HG02884 (cell line): ENCODE measurements around the gene WDFY1.
A peak's percentile ranks its signal among the peaks of the same experiment; 100 is the strongest.
"Not testable (repeated sequence)": the region's sequence is repeated elsewhere in the genome, so short reads cannot be mapped to it uniquely, and the experiment has no call there.

Experiments used
- ATAC-seq: cut with Tn5 transposase; IDR thresholded peaks from one replicate; pipeline ENCODE4 v1.9.1; 2021; ENCODE audit warnings: mild to moderate bottlenecking, moderate library complexity; ENCODE audit not compliant: unreplicated experiment

The WDFY1 gene

DNA sequence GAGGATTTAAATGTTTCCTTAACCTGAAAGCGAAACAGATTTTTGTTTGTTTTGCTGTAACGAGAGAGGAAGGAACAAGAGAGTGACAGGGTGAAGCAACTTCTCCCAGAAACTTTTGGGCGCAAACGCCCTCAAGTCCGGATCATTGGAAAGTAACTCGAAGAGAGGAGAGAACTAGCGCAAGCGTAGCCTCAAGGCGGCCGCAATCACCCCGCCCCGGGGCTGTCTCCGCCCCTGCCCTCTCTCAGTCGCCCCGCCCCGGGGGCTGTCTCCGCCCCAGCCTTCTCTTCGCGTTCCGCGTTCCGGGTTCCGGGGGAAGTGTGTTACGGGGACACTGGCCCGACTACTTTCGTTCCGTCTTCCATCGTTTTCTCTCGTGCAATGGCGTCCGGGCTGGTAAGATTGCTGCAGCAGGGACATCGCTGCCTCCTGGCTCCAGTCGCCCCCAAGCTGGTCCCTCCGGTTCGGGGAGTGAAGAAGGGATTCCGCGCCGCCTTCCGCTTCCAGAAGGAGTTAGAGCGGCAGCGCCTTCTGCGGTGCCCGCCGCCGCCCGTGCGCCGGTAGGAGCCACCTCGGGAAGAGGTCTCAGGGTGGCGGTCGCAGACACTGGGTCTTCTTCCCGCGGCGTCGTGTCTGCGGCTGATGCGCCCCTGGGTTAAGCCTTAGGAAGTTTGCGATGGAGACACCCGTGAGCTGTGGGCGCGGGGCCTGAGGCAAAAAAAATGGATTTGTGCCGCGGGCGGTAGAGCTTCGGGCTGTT is 12.1 kb upstream of the WDFY1 start, which contains the start of gene MRPL44:
MRPL44 (plus strand) TSS at position 372 of the 760 bp plus-strand sequence; CDS start at position 382, 10 bp downstream.
- peak; percentile 84 for ATAC-seq

DNA sequence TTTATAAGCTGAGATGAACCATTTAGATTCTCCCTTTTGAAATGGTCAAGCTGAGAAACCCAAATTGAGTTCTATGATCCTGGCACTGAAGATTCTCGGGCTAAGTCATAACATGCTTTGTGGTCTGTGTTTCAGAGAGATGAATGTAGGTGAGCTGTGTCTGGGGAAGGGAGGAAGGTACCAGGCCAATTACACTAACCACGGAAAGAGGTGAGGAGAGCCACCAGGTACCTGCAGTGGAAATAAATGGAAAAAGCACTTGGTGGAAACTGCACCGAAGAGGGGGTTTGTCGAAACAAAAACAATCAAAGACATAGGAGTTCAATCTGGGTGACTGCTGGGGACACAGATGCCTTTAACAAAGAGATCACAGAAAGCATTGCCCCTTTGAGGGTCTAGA is 11.2 kb upstream of the WDFY1 start:
- peak; percentile 21 for ATAC-seq

DNA sequence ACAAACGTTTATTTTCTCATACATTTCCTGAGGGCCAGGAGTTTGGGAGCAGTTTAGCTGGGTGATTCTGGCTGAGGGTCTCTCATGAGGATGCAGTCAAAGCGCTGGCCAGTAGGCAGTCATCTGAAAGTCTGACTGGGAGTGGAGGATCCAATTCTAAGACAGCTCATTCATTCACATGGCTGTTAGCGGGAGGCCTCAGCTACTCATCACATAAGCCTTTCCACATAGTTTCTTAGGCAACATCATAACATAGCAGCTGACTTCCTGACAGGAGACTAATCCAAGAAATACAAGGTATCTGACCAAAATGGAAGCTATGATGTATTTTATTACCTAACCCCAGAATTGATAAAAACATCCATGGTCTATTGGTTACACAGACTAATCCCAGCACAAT is 9.3 kb upstream of the WDFY1 start:
- ATAC-seq = no peak

GRCh38 chr2:223952280-223952968 is 7.3 kb upstream of the WDFY1 start:
- ATAC-seq = peak; percentile 55

DNA sequence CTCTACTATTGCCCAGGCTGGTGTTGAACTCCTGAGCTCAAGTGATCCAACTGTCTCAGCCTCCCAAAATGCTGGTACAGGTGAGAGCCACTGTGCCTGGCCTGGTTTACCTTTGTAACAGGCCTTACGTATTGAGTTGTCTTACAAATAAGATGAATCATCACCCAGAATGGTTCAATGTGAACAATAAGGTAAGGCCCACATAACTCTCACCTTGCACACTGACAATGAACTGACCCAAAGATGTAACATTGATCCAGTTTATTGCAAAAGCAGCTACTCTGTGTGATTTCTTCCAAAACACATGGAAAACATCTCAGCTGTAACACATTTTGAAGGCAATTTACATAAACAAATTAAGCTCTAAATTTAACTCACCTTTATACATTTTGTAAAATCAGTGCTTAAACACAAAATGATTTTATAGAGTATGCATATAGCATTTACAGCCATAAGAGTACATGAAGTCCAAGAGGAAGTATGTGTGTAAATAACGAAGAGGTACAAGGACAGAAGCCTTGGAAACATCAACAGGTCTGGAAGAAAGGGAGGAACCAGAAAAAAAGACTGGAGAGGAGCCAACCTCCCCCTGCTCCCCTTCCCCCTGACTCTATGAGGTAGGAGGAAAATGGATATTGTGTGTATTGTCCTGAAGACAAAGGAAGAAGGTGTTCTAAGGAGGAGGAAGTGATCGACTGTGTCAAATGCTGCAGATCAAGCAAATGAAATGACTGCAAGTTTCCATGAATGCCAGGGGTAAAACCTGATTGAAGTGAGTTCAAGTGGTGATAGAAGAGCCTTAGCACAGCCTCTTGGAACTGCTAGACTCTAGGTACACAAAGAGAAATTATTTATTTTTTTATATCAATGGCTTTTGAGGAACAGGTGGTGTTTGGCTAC is 5.6 kb upstream of the WDFY1 start:
- ATAC-seq = no peak

DNA sequence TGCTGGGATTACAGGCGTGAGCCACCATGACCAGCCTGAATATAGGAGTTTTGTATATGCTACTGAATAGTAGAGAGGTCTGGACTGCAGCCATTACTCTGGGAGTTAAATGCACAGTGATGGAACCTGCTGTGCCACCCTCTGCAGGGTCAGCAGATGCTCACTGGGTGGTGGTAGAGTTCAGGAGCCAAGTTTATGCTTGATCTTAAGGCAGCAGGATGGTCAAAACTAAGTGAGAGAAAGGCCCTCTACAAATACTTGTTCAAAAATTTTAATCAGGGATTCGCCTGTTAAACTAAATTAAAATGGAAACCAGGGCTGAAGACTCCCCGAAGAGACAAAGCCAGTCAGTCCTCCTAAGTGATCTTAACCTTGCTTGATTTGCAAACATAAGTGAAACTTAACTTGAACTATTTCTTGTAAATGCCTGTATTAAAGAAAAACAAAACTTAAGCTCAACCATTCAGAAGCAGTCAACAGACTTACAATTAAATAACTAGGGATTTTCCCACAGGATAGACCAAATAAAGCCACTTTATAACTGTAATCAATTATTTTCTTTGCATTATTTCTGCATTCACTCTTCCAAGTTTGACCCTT is 4.2 kb upstream of the WDFY1 start:
- no peak for ATAC-seq

DNA sequence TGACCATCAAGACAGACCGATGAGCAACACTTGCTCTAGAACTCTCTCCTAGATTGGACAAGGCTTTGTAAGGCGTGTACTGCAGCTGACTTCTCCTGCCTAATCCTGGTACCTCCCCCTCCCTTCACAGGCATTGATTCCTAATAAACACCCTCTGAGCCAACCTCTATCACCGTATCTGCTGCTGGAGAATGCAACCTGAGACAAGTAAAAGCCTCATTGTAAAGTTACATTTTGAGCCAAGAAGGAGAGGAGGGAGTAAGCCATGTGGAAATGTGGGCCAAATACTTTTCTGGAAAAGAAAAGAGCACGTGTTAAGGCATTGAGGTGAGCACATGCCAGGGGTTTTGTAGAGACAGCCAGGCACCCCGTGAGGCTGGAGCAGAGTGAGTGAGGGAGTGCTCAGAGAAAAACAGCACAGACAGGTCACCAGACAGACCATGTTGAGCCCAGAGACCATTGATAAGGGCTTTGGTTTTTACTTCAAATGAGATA is 2.6 kb upstream of the WDFY1 start:
- no peak for ATAC-seq

GRCh38 chr2:223945755-223946154 is 620 bp upstream of the WDFY1 start:
- no peak for ATAC-seq

DNA sequence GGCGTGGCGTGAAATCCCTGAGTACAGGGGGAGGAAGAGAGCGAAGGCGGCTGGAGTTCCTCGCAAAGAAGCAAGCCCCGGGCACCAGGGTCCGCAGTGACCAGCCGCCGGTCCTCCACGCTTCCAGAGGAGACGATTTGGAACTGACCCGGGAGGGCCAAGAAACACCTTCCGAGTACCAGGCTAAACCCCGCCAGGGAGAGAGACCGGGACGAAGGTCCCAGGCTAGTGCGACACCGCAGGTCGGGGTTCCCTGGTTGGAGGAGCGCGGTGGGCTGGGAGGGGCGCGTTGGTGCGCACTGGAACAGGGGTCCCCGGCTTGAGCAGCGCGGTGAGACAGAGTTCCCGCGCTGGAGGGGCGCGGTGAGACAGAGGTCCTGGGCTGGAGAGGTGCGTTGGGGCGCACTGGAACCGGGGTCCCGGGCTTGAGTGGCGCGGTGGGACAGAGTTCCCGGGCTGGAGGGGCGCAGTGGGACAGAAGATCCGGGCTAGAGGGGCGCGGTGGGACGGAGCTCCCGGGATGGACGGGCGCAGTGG is 901 bp downstream of the WDFY1 start:
- ATAC-seq = no peak

- ATAC-seq = no peak
Observed at GRCh38 chr2:223943561-223944008, 1.6 kb downstream of the WDFY1 start.

DNA sequence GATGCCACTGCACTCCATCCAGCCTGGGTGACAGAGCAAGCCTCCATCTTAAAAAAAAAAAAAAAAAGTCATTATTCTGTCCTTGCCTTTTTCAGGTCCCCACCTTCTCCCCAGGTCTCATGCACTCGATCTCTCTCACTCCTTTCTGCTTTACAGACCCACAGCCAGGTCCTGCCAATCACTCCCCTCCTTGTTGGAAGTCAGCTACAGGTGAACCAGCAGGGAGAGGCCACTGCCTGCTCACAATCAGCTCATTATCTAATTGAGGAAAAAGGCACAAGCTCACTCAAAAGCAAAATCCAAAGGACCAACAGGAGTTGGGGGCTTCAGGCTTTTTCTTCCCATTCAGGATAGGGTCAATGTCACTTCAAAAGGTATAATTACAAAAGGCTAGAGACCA is 2.0 kb downstream of the WDFY1 start:
- ATAC-seq = no peak

- peak; percentile 55 for ATAC-seq
Observed at GRCh38 chr2:223941579-223942277, 3.4 kb downstream of the WDFY1 start.

GRCh38 chr2:223939438-223939837 is 5.7 kb downstream of the WDFY1 start:
- ATAC-seq = not testable (repeated sequence)

- ATAC-seq = no peak
Observed at GRCh38 chr2:223937535-223937934, 7.6 kb downstream of the WDFY1 start.

- no peak for ATAC-seq
Observed at GRCh38 chr2:223936862-223937326, 8.2 kb downstream of the WDFY1 start.

DNA sequence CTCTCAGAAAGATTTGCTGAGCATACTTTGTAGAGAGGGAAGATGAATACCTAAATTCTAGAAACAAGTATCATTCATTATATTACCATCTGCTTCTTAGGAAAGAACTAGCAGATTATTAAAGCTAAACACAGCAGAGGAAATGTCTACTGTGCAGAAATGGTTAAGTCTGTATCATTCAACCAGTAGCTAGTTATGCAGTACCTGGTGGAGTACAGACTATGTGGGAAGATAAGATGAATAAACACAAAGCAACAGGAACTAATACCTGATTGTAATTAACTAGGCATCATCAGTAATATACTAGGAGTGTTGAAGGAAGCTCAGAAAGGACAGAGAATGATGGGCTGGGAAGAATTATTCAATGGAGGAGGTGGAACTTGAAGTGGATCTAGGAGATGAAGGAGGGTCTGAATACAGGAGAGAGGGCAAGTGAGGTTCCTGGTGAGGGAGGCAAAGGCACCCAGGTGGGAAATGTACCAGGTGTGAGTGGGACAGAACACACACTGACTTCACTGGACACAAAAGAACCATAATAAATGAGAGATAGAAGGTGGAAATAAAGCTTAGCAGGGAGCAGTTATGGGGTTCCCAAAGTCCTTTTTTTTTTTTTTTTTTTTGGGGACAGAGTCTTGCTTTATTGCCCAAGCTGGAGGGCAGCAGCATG is 9.5 kb downstream of the WDFY1 start:
- ATAC-seq = no peak

- ATAC-seq = no peak
Observed at GRCh38 chr2:223934870-223935269, 10.3 kb downstream of the WDFY1 start.

- no peak for ATAC-seq
Observed at GRCh38 chr2:223932816-223933800, 12.0 kb downstream of the WDFY1 start.
